Activated CD4-positive, alpha-beta memory T cell treated with anti-CD3 and anti-CD28 coated beads, Interleukin-2, amount 10 ng/mL, durations not matched to agents 7 days and 5 days (primary cell): ENCODE results near the gene HNF4A. TPM values are rescaled to one million over a fixed set of nuclear protein-coding genes. Genes with fewer than 3 reads are reported as not detected.

ENCODE experiments used
- CTCF ChIA-PET: fragments of 350-600 bp; sonication (Branson Sonifier 250); formaldehyde crosslinking; loops from one replicate; lab custom pipeline; 2021; ENCODE audit warnings: antibody characterized with exemption, inconsistent platforms; lab: Charles Lee
- POLR2A ChIA-PET: fragments of 350-600 bp; sonication (Branson Sonifier 250); formaldehyde crosslinking; loops from one replicate; lab custom pipeline; 2021; ENCODE audit warnings: antibody characterized with exemption; lab: Charles Lee
- DNase-seq: peaks from one replicate; pipeline ENCODE4 v3.0.0-alpha.2; 2020
- H3K27ac Mint-ChIP-seq: one replicate; pipeline ENCODE4 v1.8.0; 2021; ENCODE audit warnings: mild to moderate bottlenecking, mixed read lengths
- H3K27me3 Mint-ChIP-seq: one replicate; pipeline ENCODE4 v1.8.0; 2021; ENCODE audit warnings: mixed read lengths
- H3K36me3 Mint-ChIP-seq: one replicate; pipeline ENCODE4 v1.8.0; 2021; ENCODE audit warnings: low read depth, mixed read lengths
- H3K4me1 Mint-ChIP-seq: one replicate; pipeline ENCODE4 v1.8.0; 2021; ENCODE audit warnings: mixed read lengths
- H3K4me3 Mint-ChIP-seq: one replicate; pipeline ENCODE4 v1.8.0; 2021; ENCODE audit warnings: mild to moderate bottlenecking, mixed read lengths
- H3K9me3 Mint-ChIP-seq: one replicate; pipeline ENCODE4 v1.8.0; 2021; ENCODE audit warnings: mixed read lengths
- total RNA-seq, 2 experiments: library from RNA; stranded (reverse); gene quantifications; one replicate each; pipeline ENCODE4 v1.2.3, GENCODE V29; 2021

Gene HNF4A
- total RNA-seq, 2 experiments from 2014 or later, result not detected

GRCh38 chr20:44477151-44477550 lies 121.7 kb downstream of the HNF4A start:
- H3K4me3 Mint-ChIP-seq, result peak overlapping the region; percentile 93
- ChIA-PET CTCF (interaction anchor here (1.4 to 2.3 kb wide), 2 partner anchors 134 to 206 kb away, joined by 4 to 10 read pairs; no protein-coding TSS in a partner anchor), POLR2A (interaction anchor here (1.0 to 3.6 kb wide), 5 partner anchors 8 to 127 kb away, joined by 3 to 29 read pairs (median 4); partner anchors contain the start of gene SERINC3)
- H3K36me3 Mint-ChIP-seq, result peaks cover 20% of the 10 kb centered on the region
- no peaks in the 10 kb centered on the region for H3K9me3 Mint-ChIP-seq
- H3K4me1 Mint-ChIP-seq, result peaks cover 25% of the 10 kb centered on the region
- no peaks in the 10 kb centered on the region for H3K27me3 Mint-ChIP-seq
- no peak overlapping the region for H3K27ac Mint-ChIP-seq
- no peak for DNase-seq

DNA sequence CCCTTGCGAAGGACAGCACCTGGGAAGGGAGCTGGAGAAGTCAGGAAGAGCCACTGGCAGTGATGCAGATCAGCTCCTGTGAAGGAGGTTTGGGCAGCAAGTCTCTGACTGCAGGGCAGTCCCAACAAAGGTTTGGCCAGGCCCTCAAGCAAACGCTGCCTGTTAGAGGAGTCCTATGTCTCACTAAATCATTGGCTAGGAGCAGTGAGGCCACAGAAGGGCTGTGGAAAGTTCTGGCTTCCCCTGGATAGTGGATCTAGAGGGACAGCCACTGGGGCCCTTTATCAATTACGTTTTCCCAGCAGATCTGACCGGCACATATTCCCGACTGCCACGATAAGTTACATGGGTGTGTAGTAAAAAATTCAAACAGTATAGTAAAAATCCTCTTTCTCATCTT lies 122.7 kb downstream of the HNF4A start:
- H3K27ac Mint-ChIP-seq, result no peak overlapping the region
- no peak overlapping the region for H3K4me3 Mint-ChIP-seq
- no peaks in the 10 kb centered on the region for H3K27me3 Mint-ChIP-seq
- peaks cover 20% of the 10 kb centered on the region for H3K36me3 Mint-ChIP-seq
- DNase-seq, result no peak
- no peaks in the 10 kb centered on the region for H3K9me3 Mint-ChIP-seq
- ChIA-PET CTCF (no interaction called here), POLR2A (interaction anchor here (3.6 kb wide), 1 partner anchor 43 kb away, joined by 29 read pairs; the partner anchor contains the start of gene SERINC3)
- peaks cover 25% of the 10 kb centered on the region for H3K4me1 Mint-ChIP-seq

DNA sequence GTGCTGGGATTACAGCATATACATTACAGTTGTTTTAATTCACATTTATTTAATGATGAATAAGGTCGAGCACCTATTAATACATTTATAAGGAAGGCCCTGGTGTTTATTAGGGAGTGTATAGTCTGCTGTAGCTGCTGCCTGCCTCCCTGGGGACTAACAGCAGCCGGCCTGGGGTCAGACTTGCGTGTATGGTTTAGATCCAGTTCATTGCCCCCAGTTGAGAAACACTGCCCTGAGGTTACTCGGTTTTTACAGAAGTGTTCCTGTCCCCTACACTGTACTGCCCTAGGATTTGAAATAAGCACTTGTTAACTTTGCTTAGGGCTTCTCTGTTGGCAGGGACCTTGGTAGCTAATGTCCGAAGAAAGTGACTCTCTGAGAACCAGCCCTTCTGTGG lies 124.1 kb downstream of the HNF4A start:
- Mint-ChIP-seq H3K27ac (no peak overlapping the region), H3K36me3 (peaks cover 31% of the 10 kb centered on the region), H3K4me1 (peaks cover 25% of the 10 kb centered on the region), H3K4me3 (no peak overlapping the region), H3K27me3 (no peaks in the 10 kb centered on the region), H3K9me3 (no peaks in the 10 kb centered on the region)
- ChIA-PET CTCF (no interaction called here), POLR2A (no interaction called here)
- no peak for DNase-seq

- DNase-seq, result no peak
- no peak overlapping the region for H3K4me3 Mint-ChIP-seq
- H3K36me3 Mint-ChIP-seq, result peaks cover 31% of the 10 kb centered on the region
- ChIA-PET POLR2A (no interaction called here), CTCF (no interaction called here)
- no peak overlapping the region for H3K27ac Mint-ChIP-seq
- peaks cover 22% of the 10 kb centered on the region for H3K4me1 Mint-ChIP-seq
- no peaks in the 10 kb centered on the region for H3K27me3 Mint-ChIP-seq
- no peaks in the 10 kb centered on the region for H3K9me3 Mint-ChIP-seq
Observed at GRCh38 chr20:44480097-44480496, 124.6 kb downstream of the HNF4A start.

- no peaks in the 10 kb centered on the region for H3K9me3 Mint-ChIP-seq
- DNase-seq, result no peak
- H3K4me3 Mint-ChIP-seq, result no peak overlapping the region
- no peak overlapping the region for H3K27ac Mint-ChIP-seq
- peaks cover 36% of the 10 kb centered on the region for H3K36me3 Mint-ChIP-seq
- H3K4me1 Mint-ChIP-seq, result peaks cover 7% of the 10 kb centered on the region
- no peaks in the 10 kb centered on the region for H3K27me3 Mint-ChIP-seq
- ChIA-PET CTCF (no interaction called here), POLR2A (no interaction called here)
Observed at GRCh38 chr20:44481719-44482416, 126.4 kb downstream of the HNF4A start.

GRCh38 chr20:44483112-44483511 lies 127.6 kb downstream of the HNF4A start:
- H3K9me3 Mint-ChIP-seq, result no peaks in the 10 kb centered on the region
- no peak overlapping the region for H3K27ac Mint-ChIP-seq
- peaks cover 36% of the 10 kb centered on the region for H3K36me3 Mint-ChIP-seq
- ChIA-PET POLR2A (no interaction called here), CTCF (no interaction called here)
- peaks cover 2% of the 10 kb centered on the region for H3K4me1 Mint-ChIP-seq
- no peak overlapping the region for H3K4me3 Mint-ChIP-seq
- DNase-seq, result no peak
- H3K27me3 Mint-ChIP-seq, result no peaks in the 10 kb centered on the region

Other genes starting within 250 kb of the HNF4A start
- gene JPH2, start 168.5 kb upstream of the HNF4A start, total RNA-seq, result under 1 TPM; 0.05 to 0.10 TPM
- gene OSER1, start 144.9 kb upstream of the HNF4A start, total RNA-seq, result 10 to 100 TPM; 30.8 to 31.4 TPM
- gene GDAP1L1, start 108.4 kb upstream of the HNF4A start, total RNA-seq, result not detected
- 1 to 10 TPM; 2.2 to 2.7 TPM for gene FITM2, start 44.5 kb upstream of the HNF4A start, total RNA-seq
- gene R3HDML, start 18.7 kb upstream of the HNF4A start, total RNA-seq, result not detected
- 10 to 100 TPM; 15.5 to 16.6 TPM for gene TTPAL, start 120.2 kb downstream of the HNF4A start, total RNA-seq
- gene SERINC3, start 166.4 kb downstream of the HNF4A start, total RNA-seq, result 10 to 100 TPM; 90.8 to 93.3 TPM
- 1 to 10 TPM; 1.1 to 1.6 TPM for gene PKIG, start 226.9 kb downstream of the HNF4A start, total RNA-seq